ENCODE measurements around the gene FHL3.

Gene FHL3

DNA sequence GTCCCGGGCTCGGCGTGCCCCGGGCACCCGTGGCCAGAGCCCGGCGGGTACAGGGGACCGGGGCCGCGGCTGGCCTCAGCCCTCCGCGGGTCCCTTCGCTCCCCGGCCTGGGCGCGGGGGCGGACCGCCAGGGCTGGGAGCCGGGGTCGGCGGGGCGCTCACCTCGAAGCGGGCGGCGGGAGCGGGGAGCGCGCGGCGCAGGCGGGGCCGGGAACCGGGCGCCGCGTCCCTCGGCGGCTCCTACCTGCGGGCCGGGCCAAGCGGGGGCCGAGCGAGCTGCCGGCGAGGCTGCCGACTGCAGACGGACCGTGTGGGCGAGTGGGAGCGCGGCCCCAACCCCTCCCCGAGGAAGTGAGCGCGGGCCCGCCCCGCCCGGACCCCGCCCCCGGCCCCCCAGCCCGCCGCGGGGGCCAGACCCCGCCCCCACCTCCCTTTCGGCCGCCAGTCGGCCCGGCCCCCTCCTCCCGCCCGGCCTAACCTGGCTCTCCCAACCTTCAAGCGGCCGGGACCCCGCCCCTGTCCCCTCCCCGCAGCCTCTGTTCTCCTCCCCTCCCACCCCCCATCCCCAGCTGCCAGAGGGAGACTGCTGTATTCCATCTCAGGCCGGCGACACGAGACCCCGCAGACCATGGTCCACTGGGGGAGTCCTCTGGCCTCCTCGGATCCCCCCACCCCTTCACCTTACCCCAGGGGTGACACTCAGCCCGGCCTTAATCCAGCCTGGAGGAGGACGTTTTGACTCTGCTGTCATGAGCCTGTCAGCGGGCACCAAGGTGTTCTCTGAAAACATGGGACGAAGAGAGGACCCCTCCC is at the start of gene FHL3:
TSS of gene FHL3 (minus strand) at position 320 of the 813 bp plus-strand sequence. CDS start 6,102 bp downstream, outside the sequence.
- intact Hi-C loops (cut with DNase I) = no loop called here

GRCh38 chr1:38053416-38054091 is 48.2 kb upstream of the FHL3 start:
- no peak for DNase-seq
- intact Hi-C loops (cut with DNase I) = no loop called here

More for the DNA sequence above, at the start of gene FHL3:
- DNase-seq = peak in 1 of 42 donors; percentile 30

DNA sequence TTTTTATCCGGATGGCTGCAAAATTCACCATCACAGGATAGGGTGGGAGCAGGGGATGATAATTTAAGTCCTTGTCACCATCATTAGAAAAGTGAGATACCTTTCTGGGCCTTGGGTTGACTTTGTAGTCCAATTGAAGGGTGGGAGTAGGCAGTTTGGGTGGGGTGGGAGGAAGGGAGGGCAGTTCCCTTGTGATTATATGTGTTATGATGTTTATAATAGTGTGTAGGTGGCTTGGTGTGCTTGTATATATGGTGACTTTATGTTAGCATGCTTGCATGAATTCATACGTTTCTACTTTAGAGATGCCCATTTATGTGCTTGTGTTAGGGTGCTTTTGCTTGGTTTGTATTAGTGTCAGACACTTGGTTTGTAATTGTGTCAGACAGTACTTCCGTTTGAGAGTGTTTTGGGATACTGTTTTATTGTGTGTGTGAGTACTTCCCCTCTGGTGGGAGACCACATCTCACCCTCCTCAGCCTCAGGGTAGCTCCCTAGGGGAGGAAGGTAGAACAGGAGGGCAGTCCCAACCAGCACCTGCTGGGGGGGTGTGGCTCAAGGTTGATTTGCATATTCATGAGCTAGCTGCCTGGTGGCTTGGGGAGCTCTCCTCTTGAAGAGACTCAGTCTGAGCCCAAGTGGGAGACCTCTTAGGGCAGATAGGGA is 47.6 kb upstream of the FHL3 start:
- intact Hi-C loops (cut with DNase I) = no loop called here
- DNase-seq = no peak

- no peak for DNase-seq
- intact Hi-C loops (cut with DNase I) = no loop called here
Observed at GRCh38 chr1:38051079-38051543, 45.8 kb upstream of the FHL3 start.

- intact Hi-C loops (cut with DNase I) = no loop called here
- DNase-seq = peak in 11 of 42 donors; percentile 25 to 77 (median 61)
Observed at GRCh38 chr1:38050397-38051078, 45.2 kb upstream of the FHL3 start.

GRCh38 chr1:38047603-38048141 is 42.4 kb upstream of the FHL3 start:
- peak in 3 of 42 donors; percentile 9 to 39 (median 24) for DNase-seq
- intact Hi-C loops (cut with DNase I) = no loop called here

DNA sequence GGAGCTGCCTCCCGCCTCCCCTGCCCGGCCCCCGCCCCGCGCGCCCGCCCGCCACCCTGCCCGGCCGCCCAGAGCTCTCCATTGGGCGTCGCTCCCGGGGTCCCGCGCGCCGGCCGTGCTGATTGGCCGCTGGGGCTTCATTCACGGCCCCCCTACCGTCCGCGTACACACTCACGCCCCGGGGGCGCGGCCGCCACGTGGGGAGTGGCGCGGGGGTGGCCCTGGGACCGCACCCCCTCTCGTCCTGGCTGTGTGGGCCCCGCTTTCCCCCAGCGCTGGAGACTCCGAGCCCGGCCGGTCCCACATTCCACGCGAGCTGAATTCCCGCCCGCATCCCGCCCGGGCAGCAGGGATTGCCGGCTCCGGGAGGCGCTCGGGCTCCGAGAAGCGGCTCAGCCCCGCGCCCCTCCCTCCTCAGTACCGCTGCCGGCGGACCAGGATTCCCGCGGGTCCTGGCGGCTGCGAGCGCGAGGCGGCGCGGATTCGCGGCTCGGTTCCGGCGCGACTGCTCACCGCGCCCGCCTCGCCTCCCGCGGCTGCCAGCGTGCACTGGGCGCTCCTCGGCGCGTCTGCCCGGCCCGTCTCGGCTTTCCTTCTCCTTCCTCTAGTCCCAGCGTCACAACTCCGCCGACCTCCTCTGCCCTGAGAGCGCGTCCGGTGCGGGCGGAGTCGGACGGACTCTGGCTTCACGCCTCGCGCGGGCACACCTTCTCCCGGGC is 41.7 kb upstream of the FHL3 start:
- DNase-seq = peak; percentile 88 to 98 (median 95)
- intact Hi-C loops (cut with DNase I) = no loop called here

DNA sequence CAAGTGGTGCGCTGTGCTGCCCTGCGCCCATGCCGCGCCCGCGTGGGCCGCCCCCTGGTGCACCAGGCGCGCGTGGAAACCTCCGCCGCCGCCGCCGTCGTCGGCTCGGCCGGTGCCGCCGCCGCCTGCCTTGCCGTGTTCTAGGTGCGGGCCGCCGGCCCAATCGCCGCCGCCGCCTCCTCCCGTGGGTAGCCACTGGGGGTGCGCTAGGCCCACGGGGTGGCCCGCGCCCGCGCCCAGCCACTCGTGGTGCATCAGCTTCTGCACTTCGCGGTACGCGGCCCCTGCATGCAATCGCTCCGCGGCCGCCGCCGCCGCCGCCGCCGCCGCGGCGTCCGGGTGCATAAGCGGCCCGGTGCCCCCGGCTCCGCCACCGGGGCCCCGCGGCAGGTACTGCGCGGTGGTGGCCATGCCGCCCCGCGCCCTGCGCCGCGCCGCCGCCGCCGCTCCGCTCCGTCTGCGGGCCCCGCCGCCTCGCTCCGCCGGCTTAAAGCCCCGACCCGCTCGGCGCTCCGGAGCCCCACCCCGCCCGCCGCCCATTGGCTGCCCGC is 41.1 kb upstream of the FHL3 start, which contains the start of gene POU3F1:
TSS of gene POU3F1 (minus strand) at position 461 of the 551 bp plus-strand sequence. CDS start at position 411, 50 bp downstream.
- intact Hi-C loops (cut with DNase I) = no loop called here
- peak in 6 of 42 donors; percentile 27 to 42 (median 32) for DNase-seq

DNA sequence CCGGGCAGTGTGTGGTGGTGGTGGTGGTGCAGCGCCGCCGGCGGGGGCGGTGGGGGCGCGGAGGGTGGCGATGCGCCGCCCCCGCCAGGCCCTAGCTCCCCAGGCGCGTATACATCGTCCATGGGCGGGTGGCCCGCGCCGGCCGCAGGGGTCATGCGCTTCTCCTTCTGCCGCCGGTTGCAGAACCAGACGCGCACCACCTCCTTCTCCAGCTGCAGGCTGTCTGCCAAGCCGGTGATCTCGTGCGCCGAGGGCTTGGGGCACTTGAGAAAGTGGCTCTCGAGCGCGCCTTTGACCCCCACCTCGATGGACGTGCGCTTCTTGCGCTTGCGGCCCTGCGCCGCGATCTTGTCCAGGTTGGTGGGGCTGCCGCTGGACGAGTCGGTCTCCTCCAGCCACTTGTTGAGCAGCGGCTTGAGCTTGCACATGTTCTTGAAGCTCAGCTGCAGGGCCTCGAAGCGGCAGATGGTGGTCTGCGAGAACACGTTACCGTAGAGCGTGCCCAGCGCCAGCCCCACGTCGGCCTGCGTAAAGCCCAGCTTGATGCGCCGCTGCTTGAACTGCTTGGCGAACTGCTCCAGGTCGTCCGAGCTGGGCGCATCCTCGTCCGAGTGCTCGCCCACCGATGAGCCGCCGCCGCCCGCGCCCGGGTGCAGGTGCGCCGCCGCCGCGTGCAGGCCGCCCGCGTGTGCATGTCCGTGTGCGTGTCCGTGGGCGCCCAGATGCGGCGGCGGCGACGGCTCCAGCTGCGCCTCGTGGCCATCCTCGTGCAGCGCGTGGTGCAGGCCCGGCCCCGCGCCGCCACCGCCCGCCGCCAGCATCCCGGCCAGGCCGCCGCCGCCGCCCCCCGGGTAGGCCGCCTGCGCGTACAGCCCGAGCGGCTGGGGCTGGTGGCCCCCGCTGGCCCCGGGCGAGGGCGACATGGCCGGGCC is 40.4 kb upstream of the FHL3 start:
- peak in 16 of 42 donors; percentile 24 to 67 (median 40) for DNase-seq
- intact Hi-C loops (cut with DNase I) = no loop called here

DNA sequence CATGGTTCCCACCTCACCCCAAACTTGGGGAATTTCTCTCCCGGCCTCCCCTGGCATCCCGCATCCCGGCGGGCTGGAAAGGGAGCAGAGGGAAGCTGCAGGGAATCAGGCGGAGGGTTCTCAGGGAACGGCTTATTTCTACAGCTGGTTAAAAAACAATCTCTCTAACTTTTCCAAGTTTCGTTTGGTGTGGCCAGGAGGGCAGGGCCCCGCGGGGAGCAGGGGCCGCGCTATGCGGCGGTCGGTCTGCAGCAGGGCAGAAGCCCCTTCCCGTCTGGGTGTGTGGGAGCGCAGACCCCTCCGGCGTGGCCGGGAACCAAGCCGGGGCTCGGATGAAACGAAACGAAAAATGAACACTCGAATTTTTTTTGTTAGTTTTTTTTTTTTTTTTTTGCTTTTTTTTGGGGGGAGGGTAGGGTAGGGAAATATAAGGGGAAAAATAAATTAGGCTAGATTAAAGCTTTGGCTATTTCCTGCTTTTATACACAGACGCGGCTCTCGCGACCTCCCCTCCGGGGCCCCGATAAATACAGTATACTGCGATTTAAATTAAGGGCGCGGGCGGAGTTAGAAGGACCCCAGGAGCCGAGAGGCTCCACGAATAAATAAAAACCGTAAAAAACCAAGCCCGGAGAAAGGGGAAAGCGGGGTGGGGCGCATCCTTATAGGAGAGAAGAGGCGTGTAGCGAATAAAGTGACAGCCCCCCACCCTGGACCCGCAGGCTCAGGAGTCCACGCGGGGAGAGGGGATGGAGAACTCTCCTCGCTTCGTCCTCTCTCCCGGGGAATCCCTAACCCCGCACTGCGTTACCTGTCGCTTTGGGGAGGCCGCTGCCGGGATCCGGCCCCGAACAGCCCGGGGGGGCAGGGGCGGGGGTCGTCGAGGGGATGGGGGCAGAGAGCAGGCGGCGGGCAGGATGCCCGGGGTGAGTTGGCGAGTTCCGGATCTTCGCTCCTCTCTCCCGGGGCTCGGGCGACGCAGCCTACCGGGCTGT is 39.2 kb upstream of the FHL3 start:
- intact Hi-C loops (cut with DNase I) = no loop called here

GRCh38 chr1:38043036-38043747 is 37.9 kb upstream of the FHL3 start:
- intact Hi-C loops (cut with DNase I) = no loop called here
- DNase-seq = peak in 3 of 42 donors; percentile 25 to 57 (median 43)

More for the DNA sequence above, 39.2 kb upstream of the FHL3 start:
- DNase-seq = peak in 4 of 42 donors; percentile 22 to 53 (median 30)

GRCh38 chr1:38041936-38042834 is 36.9 kb upstream of the FHL3 start:
- DNase-seq = peak in 6 of 42 donors; percentile 21 to 61 (median 49)
- intact Hi-C loops (cut with DNase I) = no loop called here

DNA sequence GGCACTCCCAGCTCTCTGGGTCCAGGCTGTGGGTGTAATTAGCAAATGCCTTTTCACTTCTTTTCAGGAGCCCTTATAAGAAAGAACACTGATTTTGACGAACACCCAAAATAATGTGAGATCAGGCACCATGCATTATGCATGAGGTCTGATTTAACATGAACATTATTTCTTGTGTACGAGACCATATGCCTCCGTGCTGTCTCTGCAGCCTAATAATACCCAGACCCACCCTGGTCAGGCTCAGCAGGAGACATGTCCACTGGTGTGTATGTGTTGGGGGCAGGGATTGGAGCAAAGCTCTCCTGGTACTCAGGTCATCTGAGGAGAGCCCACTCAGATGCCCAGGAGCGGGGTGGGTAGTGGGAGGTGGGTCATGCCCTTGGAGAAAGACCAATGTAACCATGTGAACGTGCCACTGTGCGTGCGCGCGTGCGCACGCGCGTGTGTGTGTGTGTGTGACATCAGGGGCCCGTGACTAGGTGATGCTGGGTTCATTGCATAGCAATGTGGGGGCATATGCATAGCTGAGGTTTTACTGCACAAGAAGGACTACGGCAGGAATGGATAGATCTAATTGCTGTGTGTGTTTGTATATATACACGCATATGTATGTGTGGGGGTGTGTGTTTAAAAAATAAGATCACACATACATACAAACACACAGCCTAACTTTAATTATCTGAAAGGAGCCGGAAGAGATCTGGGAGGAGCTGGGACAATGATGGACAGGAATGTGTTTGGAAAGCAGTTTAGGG is 34.2 kb upstream of the FHL3 start:
- intact Hi-C loops (cut with DNase I) = no loop called here
- peak in 10 of 42 donors; percentile 38 to 69 (median 49) for DNase-seq
